GM20431 (cell line): Measurements from ENCODE around the gene SHMT2.

Source experiments
- in situ Hi-C: fragments of 300-500 bp; cut with MseI, MboI; formaldehyde crosslinking; loops from one replicate; pipeline ENCODE4 v1.15.0; 2020; ENCODE audit warnings: low sequenced_read_pairs; ENCODE audit not compliant: unreplicated experiment

The SHMT2 gene

GRCh38 chr12:57236925-57237595 lies 7.5 kb downstream of the SHMT2 start:
- in situ Hi-C loops: no loop called here

- in situ Hi-C loops: no loop called here
Observed at GRCh38 chr12:57237596-57237931, 8.1 kb downstream of the SHMT2 start.

GRCh38 chr12:57237932-57238853 lies 8.7 kb downstream of the SHMT2 start:
- in situ Hi-C loops: no loop called here

- in situ Hi-C loops: no loop called here
Observed at GRCh38 chr12:57238854-57239554, 9.5 kb downstream of the SHMT2 start.

GRCh38 chr12:57239587-57240065 lies 10.1 kb downstream of the SHMT2 start:
- in situ Hi-C loops: no loop called here

- in situ Hi-C loops: no loop called here
Observed at GRCh38 chr12:57240066-57240921, 10.8 kb downstream of the SHMT2 start.

- in situ Hi-C loops: no loop called here
Observed at GRCh38 chr12:57240926-57241401, 11.5 kb downstream of the SHMT2 start.

GRCh38 chr12:57241402-57242310 lies 12.1 kb downstream of the SHMT2 start:
- in situ Hi-C loops: no loop called here

- in situ Hi-C loops: no loop called here
Observed at GRCh38 chr12:57242329-57242690, 12.8 kb downstream of the SHMT2 start.

- in situ Hi-C loops: no loop called here
Observed at GRCh38 chr12:57242691-57243454, 13.4 kb downstream of the SHMT2 start.

GRCh38 chr12:57243521-57244311 lies 14.2 kb downstream of the SHMT2 start:
- in situ Hi-C loops: no loop called here

- in situ Hi-C loops: no loop called here
Observed at GRCh38 chr12:57244312-57244696, 14.8 kb downstream of the SHMT2 start.

GRCh38 chr12:57247041-57247440 lies 17.5 kb downstream of the SHMT2 start:
- in situ Hi-C loops: no loop called here

- in situ Hi-C loops: no loop called here
Observed at GRCh38 chr12:57248934-57249742, 19.6 kb downstream of the SHMT2 start.

- in situ Hi-C loops: no loop called here
Observed at GRCh38 chr12:57250541-57250940, 21.0 kb downstream of the SHMT2 start.

- in situ Hi-C loops: no loop called here
Observed at GRCh38 chr12:57250956-57251355, 21.4 kb downstream of the SHMT2 start, which contains the start of gene STAC3. TSS of gene STAC3 (minus strand) at chr12:57251187. CDS start at chr12:57249636, 1,551 bp downstream.
